HG03520 (cell line): ENCODE data around the gene BSN.
"Not testable (repeated sequence)": the region's sequence is repeated elsewhere in the genome, so short reads cannot be mapped to it uniquely, and the experiment has no call there.

ENCODE experiments used
- ATAC-seq: cut with Tn5 transposase; IDR thresholded peaks from one replicate; pipeline ENCODE4 v1.9.1; 2021; ENCODE audit warnings: mild to moderate bottlenecking, moderate library complexity; ENCODE audit not compliant: unreplicated experiment

BSN gene

DNA sequence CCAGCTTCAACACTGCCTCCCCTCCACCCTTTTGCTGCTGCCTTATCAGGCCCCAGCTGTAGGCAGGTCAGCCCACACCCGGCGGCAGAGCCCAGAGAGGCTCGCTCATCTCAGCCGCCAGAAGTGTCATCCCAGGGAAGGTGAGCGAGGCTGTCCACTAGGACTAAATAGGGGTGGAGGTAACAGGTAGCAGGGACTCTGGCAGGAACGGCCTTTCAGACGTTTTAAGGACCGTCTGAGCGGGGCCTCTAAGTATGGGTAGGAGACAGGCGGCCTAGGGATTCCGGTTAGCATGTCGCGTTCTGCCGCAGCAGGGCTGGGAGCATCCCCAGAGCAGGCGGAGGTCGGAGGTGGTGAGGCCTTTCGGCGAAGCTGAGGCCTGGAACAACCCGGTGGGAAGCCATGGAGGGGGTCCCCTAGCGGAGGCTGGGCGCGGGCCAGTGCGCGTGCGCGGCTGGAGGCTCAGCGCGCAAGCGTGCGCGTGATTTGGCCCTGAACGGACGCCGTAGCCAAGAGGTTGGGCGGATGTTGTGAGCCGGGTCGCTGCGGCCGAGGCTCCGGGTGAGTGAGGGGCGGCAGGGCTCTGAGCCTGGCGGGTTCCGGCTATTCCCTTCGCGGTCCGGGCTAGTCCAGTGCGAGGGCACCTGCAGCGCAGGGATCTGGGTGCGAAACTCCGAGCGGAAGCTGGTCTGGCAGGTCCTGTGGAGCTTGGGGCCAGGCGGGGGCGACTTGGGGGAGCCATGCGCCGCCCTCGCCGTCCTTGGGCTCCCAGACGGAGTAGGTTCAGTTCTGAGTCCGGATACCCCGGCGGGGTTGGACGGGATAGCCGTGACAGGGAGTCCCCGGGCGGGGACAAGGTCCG, 135.0 kb downstream of the BSN start, which contains the start of the genes MST1 and RNF123:
Gene MST1, minus strand, starts transcription at position 429 of the 862 bp plus-strand sequence. CDS start 783 bp downstream, outside the sequence.
Gene RNF123, plus strand, starts transcription at position 512 of the 862 bp plus-strand sequence. CDS start 1,609 bp downstream, outside the sequence.
- peak; percentile 47 for ATAC-seq

DNA sequence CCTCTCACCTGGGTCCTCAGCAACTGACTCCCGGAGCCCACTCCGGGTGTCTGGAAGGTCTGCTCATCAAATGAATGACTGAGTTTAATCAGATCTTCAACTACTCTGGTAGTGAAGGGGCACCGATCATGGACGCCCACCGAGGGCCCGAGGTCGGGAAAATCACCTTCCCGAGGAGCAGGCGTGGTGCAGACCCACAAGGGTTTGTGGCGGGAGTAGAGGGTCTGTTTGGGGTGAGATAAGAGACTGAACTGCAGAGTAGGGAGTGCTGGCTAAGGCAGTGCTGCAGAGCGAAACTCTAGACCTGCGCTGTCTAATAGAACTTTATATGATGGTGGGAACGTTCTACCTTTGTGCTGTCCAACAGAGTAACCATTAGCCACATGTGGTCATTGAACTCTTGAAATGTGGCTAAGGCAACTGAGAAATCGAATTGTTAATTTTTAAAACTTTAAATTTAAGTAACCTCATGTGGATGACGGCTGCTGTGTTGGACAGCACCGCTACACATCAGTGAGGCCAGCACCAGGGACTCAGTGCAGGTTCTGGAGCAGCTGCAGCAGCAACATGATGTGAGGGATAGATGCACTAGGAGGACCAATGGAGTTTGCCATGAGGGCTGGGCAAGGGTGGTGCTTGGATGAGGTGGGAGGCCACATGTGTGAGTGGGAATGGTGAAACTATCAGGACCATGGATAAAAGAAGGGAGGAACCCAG, 135.8 kb downstream of the BSN start:
- not testable (repeated sequence) for ATAC-seq

DNA sequence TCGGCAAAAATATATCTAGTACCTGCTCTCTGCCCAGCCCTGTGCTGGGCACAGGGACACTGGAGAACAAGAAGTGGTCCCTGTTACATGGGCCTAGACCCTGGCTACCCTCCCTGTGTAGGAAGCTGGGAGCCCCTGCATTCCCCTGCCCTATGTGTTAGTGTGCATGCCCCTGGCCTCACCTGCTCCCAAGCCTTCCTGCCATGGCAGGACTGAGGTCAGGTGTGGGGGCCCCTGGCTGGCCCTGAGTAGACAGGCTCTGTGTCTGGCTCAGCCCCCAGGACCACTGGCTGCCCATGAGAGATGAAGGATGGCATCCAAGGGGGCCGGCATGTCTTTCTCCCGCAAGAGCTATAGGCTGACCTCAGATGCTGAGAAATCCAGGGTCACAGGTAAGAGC, 136.6 kb downstream of the BSN start:
- ATAC-seq, result not testable (repeated sequence)

DNA sequence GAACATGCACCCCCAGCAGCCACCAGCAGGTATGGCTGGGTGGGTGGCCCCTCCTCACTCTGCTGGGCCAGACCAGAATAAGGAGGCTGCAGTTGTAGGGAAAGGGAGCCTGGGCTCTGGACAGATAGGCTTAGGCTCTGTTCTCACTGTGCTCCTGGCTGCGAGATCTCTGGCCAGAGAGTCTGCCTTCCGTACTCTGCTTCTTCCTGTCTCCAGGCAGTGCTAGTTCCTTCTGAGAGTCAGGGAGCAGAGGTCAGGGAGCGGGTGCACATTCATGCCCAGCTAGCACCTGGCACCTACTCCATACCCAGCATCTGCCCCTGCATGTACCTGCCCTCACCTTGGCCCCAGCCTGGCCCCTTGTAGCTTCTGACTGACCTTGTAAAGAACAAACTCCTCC, 137.2 kb downstream of the BSN start:
- not testable (repeated sequence) for ATAC-seq

DNA sequence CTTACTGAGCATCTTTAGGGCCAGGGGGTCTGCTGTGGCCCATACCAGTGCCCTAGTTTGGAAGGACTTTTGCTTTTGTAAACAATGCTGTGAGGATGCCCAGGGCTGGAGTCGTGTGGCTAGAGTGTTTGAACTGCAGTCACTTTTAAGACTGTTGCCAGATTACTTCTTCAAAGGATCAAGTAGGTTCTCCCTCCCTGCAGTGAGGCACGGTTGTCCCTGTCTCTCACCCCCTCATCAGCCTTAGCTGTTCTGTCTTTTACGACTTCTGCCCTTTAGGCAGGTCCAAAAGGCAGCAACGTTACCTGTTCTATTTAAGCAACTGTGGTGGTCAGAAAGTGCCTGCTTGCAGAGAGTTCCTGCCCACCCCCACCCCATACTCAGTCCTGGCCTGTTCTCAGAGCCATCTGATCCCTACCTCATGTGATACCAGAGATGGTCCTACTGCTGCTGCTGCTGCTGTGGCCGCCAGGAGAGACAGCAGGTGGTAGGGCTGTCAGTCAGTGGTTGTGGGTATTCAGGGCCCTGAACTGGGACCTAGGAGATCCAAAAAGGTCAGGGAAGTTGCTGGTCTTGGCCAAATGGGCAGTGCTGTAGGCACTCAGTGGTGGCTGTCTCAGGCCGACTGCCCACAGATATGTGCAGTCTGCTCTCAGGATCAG, 140.3 kb downstream of the BSN start:
- not testable (repeated sequence) for ATAC-seq

DNA sequence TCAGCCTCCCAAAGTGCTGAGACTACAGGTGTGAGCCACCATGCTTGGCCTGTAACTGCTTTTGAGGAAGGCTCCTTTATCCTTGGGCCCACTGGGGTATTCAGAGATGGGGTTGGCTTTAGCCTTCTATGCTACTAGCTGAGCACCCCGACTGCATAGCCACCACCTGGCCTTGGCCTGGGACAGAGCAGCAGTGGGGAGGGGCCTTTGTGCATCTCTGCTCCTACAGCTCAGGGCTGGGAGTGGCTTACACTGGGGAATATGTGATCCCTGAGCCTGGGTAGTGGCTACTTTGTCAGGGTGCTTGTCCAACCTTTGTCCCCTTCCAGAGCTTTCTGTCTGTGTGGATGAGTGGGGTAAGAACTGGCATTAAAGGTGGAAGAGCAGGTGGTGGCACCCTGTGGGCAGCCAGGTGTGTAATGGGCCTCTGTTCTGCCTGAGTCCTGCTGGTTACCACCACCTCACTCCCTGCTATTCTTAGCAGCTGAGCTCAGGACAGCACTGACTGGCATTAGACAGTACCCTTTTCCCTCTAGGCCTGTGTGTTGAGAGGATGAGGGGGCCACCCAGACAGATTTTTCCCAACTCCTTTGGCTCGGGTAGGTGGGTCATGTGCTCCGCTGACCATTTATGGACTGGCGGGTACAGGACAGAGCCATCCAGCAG, 141.2 kb downstream of the BSN start:
- not testable (repeated sequence) for ATAC-seq

DNA sequence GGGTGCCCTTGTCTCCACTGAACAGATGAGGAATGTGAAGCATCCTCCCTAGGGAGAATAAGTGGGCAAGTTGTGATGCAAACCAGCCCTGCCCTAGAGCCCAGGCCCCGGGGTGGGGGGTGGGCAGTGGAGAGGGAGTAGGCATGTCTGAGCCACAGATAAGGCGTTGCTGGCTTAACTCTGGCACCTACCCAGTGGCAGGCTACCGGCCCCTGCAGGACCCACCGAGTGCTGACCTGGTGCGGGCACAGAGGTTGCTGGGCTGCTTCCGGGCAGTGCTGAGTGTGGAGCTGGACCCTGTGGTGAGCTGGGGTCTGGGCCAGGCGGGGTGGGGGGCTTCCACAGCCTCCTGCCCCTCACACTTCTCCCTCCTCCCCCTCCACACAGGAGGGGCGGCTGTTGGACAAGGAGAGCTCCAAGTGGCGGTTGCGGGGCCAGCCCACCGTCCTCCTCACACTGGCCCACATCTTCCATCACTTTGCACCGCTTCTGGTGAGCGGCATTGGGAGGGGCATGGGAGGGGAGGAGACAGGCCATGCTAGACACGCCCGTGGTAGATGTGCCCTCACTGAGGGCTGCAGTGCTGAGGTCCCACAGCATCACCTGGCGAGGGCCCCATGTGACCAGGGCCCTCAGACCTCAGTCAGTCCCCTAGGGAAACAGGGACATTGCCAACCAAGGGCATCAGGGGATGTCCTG, 145.2 kb downstream of the BSN start:
- no peak for ATAC-seq

DNA sequence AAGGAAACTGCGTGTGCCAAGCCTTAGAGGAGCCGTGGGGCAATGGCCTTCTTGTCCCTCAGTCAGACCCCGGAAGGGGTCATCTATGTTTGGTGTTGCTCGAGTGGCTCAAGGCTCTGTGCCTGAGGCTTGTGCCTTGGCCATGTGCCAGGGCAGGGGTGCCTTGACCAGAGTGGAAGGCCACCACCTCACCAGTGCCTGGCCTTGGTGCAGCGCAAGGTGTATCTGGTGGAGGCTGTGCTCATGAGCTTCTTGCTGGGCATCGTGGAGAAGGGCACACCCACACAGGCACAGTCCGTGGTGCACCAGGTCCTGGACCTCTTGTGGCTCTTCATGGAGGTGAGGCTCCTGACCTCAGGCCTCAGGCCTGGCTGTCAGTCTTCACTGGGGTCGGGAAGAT, 145.7 kb downstream of the BSN start:
- ATAC-seq, result no peak

DNA sequence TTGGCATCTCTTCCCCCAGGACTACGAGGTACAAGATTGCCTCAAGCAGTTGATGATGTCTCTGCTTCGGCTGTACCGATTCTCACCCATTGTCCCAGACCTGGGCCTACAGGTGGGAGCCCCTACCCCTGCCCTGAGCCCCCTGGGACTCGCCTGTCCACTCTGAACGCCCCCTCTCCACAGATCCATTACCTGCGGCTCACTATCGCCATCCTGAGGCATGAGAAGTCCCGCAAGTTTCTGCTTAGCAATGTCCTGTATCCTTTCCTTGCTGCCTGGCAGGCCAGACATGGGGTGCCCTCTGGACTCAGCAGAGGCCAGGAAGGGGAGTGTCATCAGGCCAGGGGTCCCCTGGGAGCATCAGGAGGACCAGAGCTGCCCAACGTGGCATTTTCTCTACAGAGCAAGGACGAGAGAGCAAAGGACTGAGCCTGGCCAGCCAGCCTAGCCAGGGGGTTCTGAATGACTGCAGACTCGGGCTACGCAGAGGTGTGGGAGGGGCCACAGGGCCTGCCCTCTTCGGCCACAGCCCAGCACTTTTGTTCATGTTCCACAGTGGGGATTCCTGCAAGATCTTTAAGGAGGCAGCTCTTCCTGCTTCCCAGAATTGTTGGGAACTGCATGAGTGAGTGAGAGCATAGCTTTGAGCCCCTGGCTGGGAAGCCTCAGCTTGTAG, 146.3 kb downstream of the BSN start:
- no peak for ATAC-seq

DNA sequence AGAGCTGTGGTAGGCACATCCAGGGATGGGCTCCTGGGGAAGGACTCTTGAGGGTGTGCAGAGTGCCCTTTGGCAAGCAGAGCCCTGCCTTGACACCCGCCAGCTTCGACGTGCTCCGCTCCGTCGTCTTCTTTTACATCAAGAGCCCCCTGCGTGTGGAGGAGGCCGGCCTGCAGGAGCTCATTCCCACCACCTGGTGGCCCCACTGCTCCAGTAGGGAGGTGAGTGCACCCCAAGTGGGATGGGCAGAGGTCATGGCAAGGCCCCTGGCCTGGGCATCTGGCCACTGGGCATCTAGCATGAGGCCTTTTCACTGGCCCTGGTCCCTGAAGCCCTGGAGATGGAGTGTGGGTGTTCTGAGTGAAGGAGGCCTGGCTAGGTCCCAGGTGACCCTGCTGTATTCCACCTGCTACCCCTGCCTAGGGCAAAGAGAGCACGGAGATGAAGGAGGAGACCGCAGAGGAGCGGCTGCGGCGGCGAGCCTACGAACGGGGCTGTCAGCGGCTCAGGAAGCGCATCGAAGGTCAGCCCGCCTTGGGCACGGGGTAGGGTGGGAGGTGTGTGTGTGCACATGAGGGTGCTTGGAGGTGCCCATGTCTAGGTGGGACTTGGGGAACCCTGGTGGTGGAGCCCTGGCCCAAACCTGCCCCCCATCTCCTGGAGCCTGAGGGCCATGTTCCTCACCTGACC, 147.3 kb downstream of the BSN start:
- no peak for ATAC-seq

DNA sequence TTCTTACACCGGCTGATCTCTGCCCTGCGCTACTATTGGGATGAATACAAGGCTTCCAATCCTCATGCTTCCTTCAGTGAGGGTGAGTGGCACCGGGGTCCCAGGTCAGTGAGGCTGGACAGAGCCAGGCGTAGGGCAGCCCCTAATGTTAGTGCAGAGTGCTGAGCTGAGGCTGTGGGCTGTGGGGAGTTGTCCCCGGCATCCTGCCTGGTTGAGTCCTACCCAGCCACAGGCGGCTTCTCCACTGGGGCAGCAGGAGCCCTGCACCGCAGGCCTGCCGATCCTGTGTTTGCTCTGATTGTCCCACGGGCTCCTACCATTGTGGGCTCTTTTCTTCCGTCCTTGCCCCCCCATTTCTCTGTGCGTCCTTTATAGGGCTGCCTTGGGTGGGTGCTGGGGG, 148.4 kb downstream of the BSN start:
- ATAC-seq, result no peak

DNA sequence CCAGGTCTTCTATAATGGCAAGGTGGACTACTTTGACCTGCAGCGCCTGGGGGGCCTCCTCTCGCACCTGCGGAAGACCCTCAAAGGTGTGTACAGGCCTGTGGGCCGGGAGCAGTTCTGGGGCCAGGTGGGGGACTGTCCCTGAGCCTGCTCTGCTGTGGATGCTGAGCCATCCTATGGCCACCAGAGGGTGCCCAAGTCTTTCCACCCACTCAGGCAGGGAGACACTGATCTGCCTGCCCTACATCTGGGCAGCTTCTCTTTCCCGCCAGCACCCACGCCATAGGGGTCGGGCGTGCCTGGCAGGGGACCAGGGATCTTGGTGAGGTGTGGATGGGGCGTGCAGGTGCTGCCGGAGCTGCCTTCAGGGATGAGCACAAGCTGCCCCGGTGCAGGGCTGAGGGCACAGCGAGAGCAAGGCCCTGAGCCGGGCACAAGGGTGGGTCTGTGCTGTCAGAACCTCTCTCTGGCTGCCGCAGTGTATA, 149.2 kb downstream of the BSN start:
- ATAC-seq, result peak; percentile 85

DNA sequence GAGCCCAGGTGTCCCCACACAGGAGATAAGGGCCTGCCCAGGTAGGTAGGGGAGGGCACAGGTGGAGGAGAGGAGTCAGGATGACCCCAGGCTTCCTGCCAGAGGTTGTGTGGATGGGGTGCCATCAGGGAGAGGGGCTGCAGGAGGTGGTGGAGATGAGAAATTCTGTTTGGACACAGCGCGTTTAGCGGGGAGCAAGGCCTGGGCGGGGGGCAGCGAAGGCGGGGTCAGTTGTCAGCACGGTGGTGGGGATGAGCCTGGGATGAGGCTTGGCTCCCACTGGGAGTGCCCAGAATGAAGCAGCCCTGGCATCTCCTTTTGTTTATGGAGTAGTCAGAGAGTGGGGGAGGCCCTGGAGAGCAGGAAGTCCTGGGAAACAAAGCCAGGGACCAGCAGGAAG, 149.7 kb downstream of the BSN start:
- no peak for ATAC-seq

DNA sequence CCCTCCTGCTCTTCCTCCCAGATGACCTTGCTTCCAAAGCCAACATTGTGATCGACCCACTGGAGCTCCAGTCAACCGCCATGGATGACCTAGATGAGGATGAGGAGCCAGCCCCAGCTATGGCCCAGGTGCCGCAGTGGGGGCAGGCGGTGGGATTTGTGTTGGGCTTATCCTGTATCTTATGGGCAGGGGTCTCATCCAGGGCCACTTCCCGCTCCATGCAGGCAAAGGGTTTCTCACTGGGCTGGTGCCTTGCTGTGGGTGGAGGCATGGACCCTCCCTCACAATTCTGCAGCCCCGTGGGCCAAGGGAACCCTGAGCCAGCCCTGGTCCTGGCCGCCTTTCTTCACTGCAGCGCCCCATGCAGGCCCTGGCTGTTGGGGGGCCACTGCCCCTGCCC, 150.4 kb downstream of the BSN start:
- ATAC-seq, result no peak

DNA sequence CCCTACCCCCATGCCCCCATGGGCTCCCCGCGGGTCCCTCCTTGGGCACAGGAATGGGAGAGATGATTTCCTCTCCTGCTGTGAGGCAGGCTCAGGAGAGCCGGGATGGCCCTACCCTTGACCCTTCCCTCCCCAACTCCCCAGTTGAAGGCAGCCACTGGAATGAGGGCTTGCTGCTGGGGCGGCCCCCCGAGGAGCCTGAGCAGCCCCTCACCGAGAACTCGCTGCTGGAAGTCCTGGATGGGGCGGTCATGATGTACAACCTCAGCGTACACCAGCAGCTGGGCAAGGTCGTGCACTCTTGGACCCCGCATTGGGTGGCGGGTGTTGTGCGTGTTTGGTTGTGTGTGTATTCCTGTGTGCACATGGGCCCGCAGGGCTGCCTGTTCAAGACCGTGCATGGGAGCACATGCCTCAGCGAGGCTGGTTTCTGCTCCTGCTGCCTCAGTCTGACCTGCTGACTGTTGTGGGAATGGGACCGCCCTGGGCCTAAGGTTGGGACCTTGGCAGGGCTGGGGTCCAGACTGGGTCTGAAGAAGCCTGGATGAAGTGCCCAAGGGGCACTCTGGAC, 151.2 kb downstream of the BSN start:
- no peak for ATAC-seq

DNA sequence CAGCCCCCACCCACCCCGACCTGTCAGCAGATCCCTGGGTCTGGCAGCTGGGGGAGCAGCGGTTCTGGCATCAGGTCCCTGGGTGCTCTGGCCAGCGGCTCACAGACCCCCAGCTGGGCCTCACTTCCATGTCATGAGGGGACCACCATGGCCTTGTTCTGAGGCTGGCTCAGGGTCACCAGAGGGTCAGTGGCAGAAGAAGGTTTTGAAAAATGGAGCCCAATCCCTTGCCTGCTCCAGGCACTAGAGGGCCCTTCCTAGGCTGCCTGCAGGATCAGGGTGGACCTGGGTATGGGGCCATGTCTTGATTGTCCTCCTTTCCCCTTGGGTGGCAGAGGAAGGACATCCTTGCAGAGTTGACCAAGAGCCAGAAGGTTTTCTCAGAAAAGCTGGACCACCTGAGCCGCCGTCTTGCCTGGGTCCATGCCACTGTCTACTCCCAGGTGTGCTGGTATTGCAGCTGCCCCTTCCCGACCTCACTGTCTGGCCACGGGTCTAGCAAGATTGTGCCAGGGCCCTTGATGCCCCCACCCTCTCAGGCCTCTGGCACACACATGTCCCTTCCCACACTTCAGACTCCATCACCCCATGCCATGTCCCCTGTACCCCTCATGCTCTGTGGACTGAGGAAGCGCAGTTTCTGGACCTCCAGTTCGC, 152.3 kb downstream of the BSN start:
- ATAC-seq, result no peak

DNA sequence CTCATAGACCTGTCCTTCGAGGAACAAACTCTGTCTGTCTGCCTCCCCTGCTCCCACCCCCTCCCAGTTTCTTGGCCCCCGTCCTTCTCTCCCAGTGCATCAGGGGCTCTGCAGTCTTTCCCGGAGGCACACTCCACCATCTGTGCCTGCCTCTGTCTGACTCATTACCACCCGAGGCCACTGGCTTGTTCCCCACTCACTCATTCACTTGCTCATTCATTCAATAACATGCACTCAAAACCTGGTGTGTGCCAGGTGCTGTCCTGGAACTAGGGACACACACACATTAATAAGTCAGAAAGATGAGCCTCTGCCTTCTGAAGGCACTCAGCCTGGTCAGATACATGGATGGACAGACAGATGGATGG, 152.8 kb downstream of the BSN start:
- no peak for ATAC-seq

DNA sequence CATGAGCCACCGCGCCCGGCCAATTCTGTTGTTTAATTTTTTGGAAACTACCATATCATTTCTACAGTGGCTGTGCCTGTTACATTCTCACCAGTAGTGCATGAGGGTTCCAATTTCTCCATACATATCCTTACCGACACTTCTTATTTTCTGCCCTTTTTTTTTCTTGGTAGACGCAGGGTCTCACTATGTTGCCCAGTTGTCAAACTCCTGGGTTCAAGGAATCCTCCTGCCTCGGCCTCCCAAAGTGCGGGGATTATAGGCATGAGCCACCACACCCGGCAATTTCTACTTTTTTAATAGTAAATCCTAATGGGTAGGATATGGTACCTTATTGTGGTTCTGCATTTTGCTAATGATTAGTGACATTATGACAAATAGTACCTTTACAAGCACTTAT, 155.6 kb downstream of the BSN start:
- no peak for ATAC-seq
